H9 (cell line): Measurements from ENCODE around the gene PSMG2. TPM values are rescaled to one million over a fixed set of nuclear protein-coding genes. Genes with fewer than 3 reads are reported as not detected.
A peak's percentile ranks its signal among the peaks of the same experiment; 100 is the strongest.

Experiments used
- DNase-seq: peaks from one replicate; pipeline ENCODE4 v3.0.0-alpha.2; 2017
- H2AFZ ChIP-seq: one replicate; pipeline ENCODE4 v1.6.1; 2013; ENCODE audit warnings: mild to moderate bottlenecking, low read length, control low read depth, moderate library complexity
- H2AK5ac ChIP-seq: 2 replicates; pipeline ENCODE4 v1.6.1; 2013; ENCODE audit warnings: low read length, control low read depth, mixed read lengths; ENCODE audit not compliant: insufficient read length
- H2BK120ac ChIP-seq: one replicate; pipeline ENCODE4 v1.6.1; 2013; ENCODE audit warnings: low read depth, mild to moderate bottlenecking, low read length, control low read depth, inconsistent platforms; ENCODE audit not compliant: poor library complexity, severe bottlenecking
- H2BK12ac ChIP-seq: 2 replicates; pipeline ENCODE4 v1.6.1; 2013; ENCODE audit warnings: low read length, control low read depth, mixed read lengths, low read depth; ENCODE audit not compliant: insufficient read length
- H2BK15ac ChIP-seq: 2 replicates; pipeline ENCODE4 v1.6.1; 2013; ENCODE audit warnings: low read depth, low read length, control low read depth
- H2BK20ac ChIP-seq: one replicate; pipeline ENCODE4 v1.6.1; 2013; ENCODE audit warnings: low read depth, mild to moderate bottlenecking, low read length, control low read depth, inconsistent platforms; ENCODE audit not compliant: poor library complexity, severe bottlenecking
- H2BK5ac ChIP-seq: 2 replicates; pipeline ENCODE4 v1.6.1; 2013; ENCODE audit warnings: low read length, control low read depth, mixed read lengths; ENCODE audit not compliant: insufficient read length
- H3K14ac ChIP-seq: 2 replicates; pipeline ENCODE4 v1.6.1; 2013; ENCODE audit warnings: low read length, control low read depth; ENCODE audit not compliant: insufficient read depth
- H3K18ac ChIP-seq: 2 replicates; pipeline ENCODE4 v1.6.1; 2013; ENCODE audit warnings: low read depth, mild to moderate bottlenecking, mixed read lengths, low read length, control low read depth; ENCODE audit not compliant: insufficient read length
- H3K23ac ChIP-seq: 2 replicates; pipeline ENCODE4 v1.6.1; 2013; ENCODE audit warnings: low read length, control low read depth, mixed read lengths, low read depth; ENCODE audit not compliant: insufficient read length
- H3K23me2 ChIP-seq: 2 replicates; pipeline ENCODE4 v1.6.1; 2013; ENCODE audit warnings: low read depth, mild to moderate bottlenecking, mixed read lengths, low read length, control low read depth; ENCODE audit not compliant: insufficient read length, poor library complexity, severe bottlenecking
- H3K27ac ChIP-seq: 2 replicates; pipeline ENCODE4 v1.5.1; 2013; ENCODE audit warnings: low read length, control low read depth, mixed read lengths, low read depth; ENCODE audit not compliant: insufficient read length
- H3K27me3 ChIP-seq: 2 replicates; pipeline ENCODE4 v1.6.1; 2013; ENCODE audit warnings: low read length, control low read depth, inconsistent platforms; ENCODE audit not compliant: insufficient read depth
- H3K4ac ChIP-seq: 2 replicates; pipeline ENCODE4 v1.6.1; 2013; ENCODE audit warnings: low read depth, mild to moderate bottlenecking, control low read depth, inconsistent platforms, low read length, moderate library complexity
- H3K4me1 ChIP-seq: 2 replicates; pipeline ENCODE4 v1.6.1; 2013; ENCODE audit warnings: low read length, control low read depth, inconsistent platforms; ENCODE audit not compliant: insufficient read depth
- H3K4me2 ChIP-seq: 2 replicates; pipeline ENCODE4 v1.6.1; 2013; ENCODE audit warnings: low read length, control low read depth, mixed read lengths; ENCODE audit not compliant: insufficient read length, insufficient read depth
- H3K56ac ChIP-seq: 2 replicates; pipeline ENCODE4 v1.6.1; 2013; ENCODE audit warnings: low read depth, mild to moderate bottlenecking, mixed read lengths, low read length, control low read depth; ENCODE audit not compliant: insufficient read length
- H3K79me1 ChIP-seq: 2 replicates; pipeline ENCODE4 v1.6.1; 2013; ENCODE audit warnings: low read depth, mild to moderate bottlenecking, moderate library complexity, low read length, control low read depth, inconsistent platforms; ENCODE audit not compliant: insufficient read depth, poor library complexity, severe bottlenecking
- H3K79me2 ChIP-seq: 2 replicates; pipeline ENCODE4 v1.6.1; 2013; ENCODE audit warnings: low read length, control low read depth, inconsistent platforms; ENCODE audit not compliant: insufficient read depth
- H3K9ac ChIP-seq: 2 replicates; pipeline ENCODE4 v1.6.1; 2013; ENCODE audit warnings: low read length, control low read depth, mixed read lengths; ENCODE audit not compliant: insufficient read length; ENCODE audit errors: extremely low read depth
- H3K9me3 ChIP-seq: one replicate; pipeline ENCODE4 v1.6.1; 2013; ENCODE audit warnings: low read depth, low read length, inconsistent platforms; ENCODE audit not compliant: control insufficient read depth
- H3T11ph ChIP-seq: one replicate; pipeline ENCODE4 v1.6.1; 2013; ENCODE audit warnings: mild to moderate bottlenecking, low read length, control low read depth, inconsistent platforms
- H4K20me1 ChIP-seq: one replicate; pipeline ENCODE4 v1.6.1; 2013; ENCODE audit not compliant: control insufficient read depth, insufficient read length, insufficient read depth
- H4K5ac ChIP-seq: 2 replicates; pipeline ENCODE4 v1.6.1; 2013; ENCODE audit warnings: low read depth, mild to moderate bottlenecking, mixed read lengths, low read length, control low read depth; ENCODE audit not compliant: insufficient read length
- H4K8ac ChIP-seq: replicated peaks from 2 replicates; pipeline ENCODE4 v1.6.1; 2013; ENCODE audit warnings: low read length, control low read depth, mixed read lengths, low read depth; ENCODE audit not compliant: insufficient read length
- H4K91ac ChIP-seq: 2 replicates; pipeline ENCODE4 v1.6.1; 2013; ENCODE audit warnings: low read depth, mild to moderate bottlenecking, moderate library complexity, mixed read lengths, low read length, control low read depth; ENCODE audit not compliant: insufficient read length
- H3K27ac Mint-ChIP-seq, 3 experiments: 2 replicates in 2 of 3; 3 replicates in 1 of 3; pipeline ENCODE4 v1.8.0; 2020 to 2021; ENCODE audit warnings: mixed read lengths in 3 of 3, mild to moderate bottlenecking in 1 of 3, moderate library complexity in 1 of 3
- H3K27me3 Mint-ChIP-seq: 2 replicates; pipeline ENCODE4 v1.8.0; 2021; ENCODE audit warnings: low read depth, mild to moderate bottlenecking, moderate library complexity, mixed read lengths
- H3K36me3 Mint-ChIP-seq, 3 experiments: 2 replicates in 2 of 3; 3 replicates in 1 of 3; pipeline ENCODE4 v1.8.0; 2020 to 2021; ENCODE audit warnings: low read depth in 3 of 3, mixed read lengths in 3 of 3; ENCODE audit not compliant: insufficient read depth in 1 of 3
- H3K4me1 Mint-ChIP-seq, 2 experiments: 2 replicates each; pipeline ENCODE4 v1.8.0; 2020; ENCODE audit warnings: mixed read lengths in 2 of 2
- H3K4me3 Mint-ChIP-seq, 2 experiments: 2 replicates in 1 of 2; 3 replicates in 1 of 2; pipeline ENCODE4 v1.8.0; 2020 to 2021; ENCODE audit warnings: mild to moderate bottlenecking in 2 of 2, mixed read lengths in 2 of 2, moderate library complexity in 1 of 2
- H3K9me3 Mint-ChIP-seq, 2 experiments: 2 replicates in 1 of 2; 3 replicates in 1 of 2; pipeline ENCODE4 v1.8.0; 2020; ENCODE audit warnings: mild to moderate bottlenecking in 2 of 2, mixed read lengths in 2 of 2, moderate library complexity in 1 of 2
- CTCF ChIP-seq: fragments of 200-600 bp; sonication (generic); conservative IDR thresholded peaks from 3 replicates; pipeline ENCODE4 v1.8.0; 2021; ENCODE audit warnings: antibody characterized with exemption, mild to moderate bottlenecking
- WGBS: extraction: QIAGEN DNeasy Blood & Tissue Kit; methylation state at CpG from one replicate; pipeline ENCODE4 v1.1.7; 2013; ENCODE audit warnings: missing lambda C conversion rate, low lambda C conversion rate, mixed read lengths; ENCODE audit not compliant: insufficient read length; ENCODE audit errors: extremely low coverage; 5-methylcytosine and 5-hydroxymethylcytosine counted together
- total RNA-seq: library from RNA; stranded (reverse); gene quantifications from 2 replicates; pipeline ENCODE4 v1.2.1, GENCODE V29; 2021

Gene PSMG2
- total RNA-seq, 1 experiment from 2014 or later: 72.2 TPM

GRCh38 chr18:12744103-12744502 lies 41.3 kb downstream of the PSMG2 start:
- Histone ChIP-seq H3K23ac (no peak overlapping the region), H3K27me3 (no peaks in the 10 kb centered on the region), H4K5ac (no peak overlapping the region), H4K8ac (no peak overlapping the region), H3T11ph (no peak overlapping the region), H3K4ac (no peak overlapping the region), H4K91ac (no peak overlapping the region), H3K9ac (no peak overlapping the region), H3K4me1 (no peaks in the 10 kb centered on the region), H2BK5ac (no peak overlapping the region), H2BK20ac (no peak overlapping the region), H3K56ac (no peak overlapping the region), H3K27ac (no peak overlapping the region), H3K79me2 (no peaks in the 10 kb centered on the region), H4K20me1 (no peaks in the 10 kb centered on the region), H3K23me2 (no peaks in the 10 kb centered on the region), H2BK15ac (no peak overlapping the region), H3K4me2 (no peak overlapping the region), H3K79me1 (no peaks in the 10 kb centered on the region), H3K14ac (no peak overlapping the region), H3K18ac (no peak overlapping the region), H2AK5ac (no peak overlapping the region), H3K9me3 (no peaks in the 10 kb centered on the region), H2AFZ (no peak overlapping the region), H2BK120ac (no peak overlapping the region), H2BK12ac (no peak overlapping the region)
- no CpG with 5 or more reads among the region's 2 CpGs for WGBS
- H3K4me1 Mint-ChIP-seq: peaks cover 0 to 4% of the 10 kb centered on the region in 2 experiments; a peak in 2 of 4 replicates
- no peaks in the 10 kb centered on the region; the same call in 1 of the 2 replicates for H3K27me3 Mint-ChIP-seq
- H3K4me3 Mint-ChIP-seq: no peak overlapping the region
- no peak for DNase-seq
- peak; percentile 50; the same call in 2 of the 3 replicates for TF ChIP-seq CTCF
- peaks cover 0 to 2% of the 10 kb centered on the region in 2 experiments; a peak in 1 of 5 replicates for H3K9me3 Mint-ChIP-seq
- H3K36me3 Mint-ChIP-seq: no peaks in the 10 kb centered on the region
- no peak overlapping the region for H3K27ac Mint-ChIP-seq
